ENCODE results near the gene CCL26.

CCL26 gene

GRCh38 chr7:75756206-75756990 is 15.6 kb downstream of the CCL26 start:
- Histone ChIP-seq H3K36me3 (no peaks in the 10 kb centered on the region), H3K9me3 (no peaks in the 10 kb centered on the region), H3K4me1 (peaks cover 0 to 13% (median 5%) of the 10 kb centered on the region in 4 donors), H3K27ac (no peak overlapping the region), H3K27me3 (no peaks in the 10 kb centered on the region), H3K4me3 (no peak overlapping the region)
- intact Hi-C loops (cut with DNase I; ENCODE audit: low total_unique reads): loop anchor here (10.0 kb wide), 1 partner anchor 152 kb away; no protein-coding TSS in a partner anchor
- DNase-seq: no peak
- no peak for TF ChIP-seq CTCF (IDR thresholded peaks at IDR 0.05)

- no peaks in the 10 kb centered on the region for H3K9me3 ChIP-seq
- no peaks in the 10 kb centered on the region for H3K36me3 ChIP-seq
- H3K4me1 ChIP-seq: peaks cover 0 to 4% (median 3%) of the 10 kb centered on the region in 4 donors
- H3K27ac ChIP-seq: no peak overlapping the region
- no peak overlapping the region for H3K4me3 ChIP-seq
- intact Hi-C loops (cut with DNase I; ENCODE audit: low total_unique reads): no loop called here
- DNase-seq: no peak
- no peak for TF ChIP-seq CTCF (IDR thresholded peaks at IDR 0.05)
- H3K27me3 ChIP-seq: no peaks in the 10 kb centered on the region
These were observed 28.6 kb downstream of the CCL26 start for GRCh38 chr7:75743455-75743859.

- H3K4me3 ChIP-seq: no peak overlapping the region
- TF ChIP-seq CTCF (IDR thresholded peaks at IDR 0.05): no peak
- no peaks in the 10 kb centered on the region for H3K36me3 ChIP-seq
- H3K4me1 ChIP-seq: peaks cover 4 to 22% (median 16%) of the 10 kb centered on the region in 4 donors
- H3K9me3 ChIP-seq: no peaks in the 10 kb centered on the region
- H3K27ac ChIP-seq: no peak overlapping the region
- intact Hi-C loops (cut with DNase I; ENCODE audit: low total_unique reads): no loop called here
- no peaks in the 10 kb centered on the region for H3K27me3 ChIP-seq
- peak; percentile 71 to 72 for DNase-seq
These were observed 31.0 kb downstream of the CCL26 start for GRCh38 chr7:75740846-75741497.

GRCh38 chr7:75739796-75740672 is 32.0 kb downstream of the CCL26 start:
- no peak for DNase-seq
- Histone ChIP-seq H3K27me3 (no peaks in the 10 kb centered on the region), H3K4me3 (peak overlapping the region; percentile 99 to 100), H3K27ac (peak overlapping the region; percentile 79 to 89), H3K9me3 (no peaks in the 10 kb centered on the region), H3K4me1 (peaks cover 4 to 32% (median 19%) of the 10 kb centered on the region in 4 donors), H3K36me3 (no peaks in the 10 kb centered on the region)
- intact Hi-C loops (cut with DNase I; ENCODE audit: low total_unique reads): loop anchor here (10.0 kb wide), 1 partner anchor 85 kb away; no protein-coding TSS in a partner anchor
- no peak for TF ChIP-seq CTCF (IDR thresholded peaks at IDR 0.05)

All from tibial artery (tissue), 4 donors.